Dermis microvascular lymphatic vessel endothelial cell (primary cell): ENCODE measurements around the gene SPATA2L. TPM values are rescaled to one million over a fixed set of nuclear protein-coding genes. Genes with fewer than 3 reads are reported as not detected.
"Not testable (repeated sequence)": the region's sequence is repeated elsewhere in the genome, so short reads cannot be mapped to it uniquely, and the experiment has no call there.

Experiments
- DNase-seq, 2 donors: peaks; one replicate each; pipeline versions ENCODE4 v3.0.0 to v3.0.0-alpha.2; 2010; ENCODE audit warnings: low read depth in 2 of 2
- total RNA-seq: library from RNA; depleted of rRNA; stranded (reverse); fragments of >200 nt; gene quantifications from 2 replicates; pipeline ENCODE4 v1.2.1, GENCODE V29; 2014

SPATA2L gene
- total RNA-seq, 1 donor from 2014 or later: 10.0 TPM

DNA sequence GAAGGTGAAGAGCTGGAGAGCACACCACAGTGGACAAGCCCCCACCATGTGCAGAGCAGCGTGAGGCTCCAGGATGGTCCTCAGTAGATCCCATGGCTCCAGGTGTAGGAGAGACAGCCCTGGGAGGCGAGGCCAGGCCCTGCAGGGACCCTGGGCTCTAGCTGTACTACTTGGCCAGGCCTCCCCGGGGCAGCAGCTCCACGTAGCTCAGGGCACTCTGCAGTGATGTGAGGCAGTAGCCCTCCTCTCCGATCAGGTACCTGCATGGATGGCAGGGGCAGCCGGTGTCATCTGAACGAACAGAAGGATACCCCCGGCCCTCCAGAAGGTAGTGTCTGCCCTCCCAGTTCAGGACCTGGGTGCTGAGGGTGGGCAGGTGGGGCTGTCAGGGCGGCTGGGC is 6.2 kb upstream of the SPATA2L start:
- DNase-seq: no peak

- DNase-seq: no peak
Measured at GRCh38 chr16:89706518-89707260, 5.2 kb upstream of the SPATA2L start.

GRCh38 chr16:89705006-89705405 is 3.5 kb upstream of the SPATA2L start:
- DNase-seq: no peak

DNA sequence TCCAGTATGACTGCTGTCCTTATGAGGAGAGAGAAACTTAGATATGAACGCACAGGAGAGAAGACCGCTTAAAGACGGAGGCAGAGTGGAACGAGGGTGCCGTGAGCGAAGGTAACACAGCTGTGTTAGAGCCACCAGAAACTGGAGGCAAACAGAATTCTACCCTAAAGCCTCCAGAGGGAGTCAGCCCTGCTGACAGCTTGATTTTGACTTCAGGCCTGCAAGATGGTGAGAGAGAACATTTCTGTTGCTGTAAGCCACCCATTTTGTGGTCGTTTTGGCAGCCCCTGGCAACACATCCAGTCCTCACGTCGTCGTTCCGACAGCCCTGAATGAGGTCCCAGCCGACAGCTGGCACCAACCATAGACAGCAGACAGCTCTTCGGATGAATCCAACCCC is 2.8 kb upstream of the SPATA2L start:
- DNase-seq: no peak

DNA sequence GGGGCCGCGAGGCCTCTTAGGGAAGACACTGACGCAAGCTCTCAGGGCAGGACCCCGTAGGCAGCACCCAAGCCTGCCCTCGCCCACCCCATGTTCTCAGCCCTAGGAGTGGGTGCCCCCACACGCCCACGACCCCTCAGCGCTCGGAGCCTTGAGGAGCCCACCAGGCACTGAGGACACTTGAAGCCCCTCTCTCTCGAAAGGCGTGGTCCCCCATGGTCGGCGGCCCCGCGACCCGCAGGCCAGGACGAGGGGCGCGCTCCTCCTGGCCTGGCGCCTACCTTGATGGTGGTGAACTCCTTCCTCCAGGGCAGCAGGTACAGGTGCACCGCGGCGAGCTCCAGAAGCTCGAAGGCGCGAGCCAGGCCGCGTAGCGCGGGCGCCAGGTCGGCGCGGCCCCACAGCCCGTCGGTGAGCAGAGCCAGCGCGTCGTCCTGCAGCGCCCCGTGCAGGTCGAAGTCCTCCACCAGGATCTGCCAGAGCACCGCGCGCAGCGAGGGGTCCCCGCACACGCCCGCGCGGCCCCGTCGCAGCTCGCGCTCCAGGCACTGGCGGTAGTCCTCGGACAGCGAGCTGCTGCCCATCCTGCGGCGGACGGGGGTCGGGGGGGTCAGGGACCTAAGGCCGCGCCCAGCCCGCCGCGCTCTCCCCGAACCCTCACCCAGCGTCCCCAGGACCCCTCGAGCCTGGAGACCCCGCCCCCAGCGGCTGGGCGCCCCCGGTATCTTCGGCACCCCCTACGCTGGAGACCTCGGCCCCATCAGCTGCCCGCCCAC is 668 bp downstream of the SPATA2L start:
- DNase-seq: peak in 1 of 2 donors; percentile 66

- peak; percentile 95 to 98 for DNase-seq
Measured at GRCh38 chr16:89700100-89700648, 1.3 kb downstream of the SPATA2L start.

GRCh38 chr16:89699629-89700099 is 1.8 kb downstream of the SPATA2L start:
- not testable (repeated sequence) for DNase-seq

DNA sequence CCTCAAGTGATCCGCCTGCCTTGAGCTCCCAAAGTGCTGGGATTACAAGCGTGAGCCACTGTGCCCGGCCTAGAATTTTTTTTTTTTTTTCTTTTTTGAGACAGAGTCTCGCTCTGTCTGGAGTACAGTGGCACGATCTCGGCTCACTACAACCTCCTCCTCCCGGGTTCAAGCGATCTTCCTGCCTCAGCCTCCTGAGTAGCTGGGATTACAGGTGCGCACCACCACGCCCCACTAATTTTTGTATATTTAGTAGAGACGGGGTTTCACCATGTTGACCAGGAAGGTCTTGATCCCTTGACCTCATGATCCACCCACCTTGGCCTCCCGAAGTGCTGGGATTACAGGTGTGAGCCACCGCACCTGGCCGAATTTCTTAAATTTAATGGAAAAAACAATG is 2.8 kb downstream of the SPATA2L start:
- DNase-seq: not testable (repeated sequence)

- DNase-seq: no peak
Measured at GRCh38 chr16:89697616-89698331, 3.7 kb downstream of the SPATA2L start.

DNA sequence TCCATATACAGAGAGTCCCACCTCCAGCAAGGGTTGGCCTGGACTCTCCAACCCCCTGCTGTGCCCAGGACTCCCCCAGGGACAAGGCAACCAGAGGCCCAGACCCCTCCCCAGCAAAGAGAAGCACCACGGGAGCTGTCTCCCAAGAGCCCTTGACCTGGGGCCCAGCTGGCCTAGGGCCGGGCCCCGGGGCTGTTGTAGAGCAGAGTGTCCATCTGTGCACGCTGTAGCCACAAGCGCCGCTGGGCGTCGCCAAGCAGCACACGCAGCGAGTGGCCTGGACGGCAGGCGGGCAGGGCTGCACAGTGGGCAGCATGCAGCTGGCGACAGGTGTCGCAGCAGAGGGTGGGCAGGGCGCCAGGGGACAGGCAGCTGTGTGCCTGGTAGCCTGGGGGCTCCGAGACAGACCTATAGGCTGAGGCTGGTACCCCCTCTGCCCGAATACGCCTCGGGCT is 4.3 kb downstream of the SPATA2L start:
- no peak for DNase-seq

DNA sequence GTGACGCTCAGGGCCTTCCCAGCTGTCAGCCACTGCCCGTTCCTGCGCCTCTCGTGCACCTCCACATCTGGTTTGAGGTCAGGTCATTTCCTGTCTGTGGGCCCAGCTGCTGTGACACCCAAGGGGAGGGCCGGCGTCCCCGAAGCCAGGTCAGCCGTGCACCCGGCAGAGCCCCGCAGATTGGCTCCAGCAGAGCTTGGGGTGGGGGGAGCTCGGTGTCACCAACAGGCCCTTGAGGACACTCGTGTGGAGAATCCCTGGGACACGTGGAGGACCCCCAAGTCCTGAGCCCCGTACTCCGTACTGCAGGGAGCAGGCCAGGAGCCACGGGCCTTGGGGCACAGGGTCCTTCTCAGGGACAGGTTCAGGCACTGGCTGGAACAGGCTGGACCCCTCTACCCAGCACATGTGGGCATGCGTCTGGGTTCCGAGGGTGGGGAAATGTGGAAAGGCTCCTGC is 4.8 kb downstream of the SPATA2L start:
- no peak for DNase-seq

DNA sequence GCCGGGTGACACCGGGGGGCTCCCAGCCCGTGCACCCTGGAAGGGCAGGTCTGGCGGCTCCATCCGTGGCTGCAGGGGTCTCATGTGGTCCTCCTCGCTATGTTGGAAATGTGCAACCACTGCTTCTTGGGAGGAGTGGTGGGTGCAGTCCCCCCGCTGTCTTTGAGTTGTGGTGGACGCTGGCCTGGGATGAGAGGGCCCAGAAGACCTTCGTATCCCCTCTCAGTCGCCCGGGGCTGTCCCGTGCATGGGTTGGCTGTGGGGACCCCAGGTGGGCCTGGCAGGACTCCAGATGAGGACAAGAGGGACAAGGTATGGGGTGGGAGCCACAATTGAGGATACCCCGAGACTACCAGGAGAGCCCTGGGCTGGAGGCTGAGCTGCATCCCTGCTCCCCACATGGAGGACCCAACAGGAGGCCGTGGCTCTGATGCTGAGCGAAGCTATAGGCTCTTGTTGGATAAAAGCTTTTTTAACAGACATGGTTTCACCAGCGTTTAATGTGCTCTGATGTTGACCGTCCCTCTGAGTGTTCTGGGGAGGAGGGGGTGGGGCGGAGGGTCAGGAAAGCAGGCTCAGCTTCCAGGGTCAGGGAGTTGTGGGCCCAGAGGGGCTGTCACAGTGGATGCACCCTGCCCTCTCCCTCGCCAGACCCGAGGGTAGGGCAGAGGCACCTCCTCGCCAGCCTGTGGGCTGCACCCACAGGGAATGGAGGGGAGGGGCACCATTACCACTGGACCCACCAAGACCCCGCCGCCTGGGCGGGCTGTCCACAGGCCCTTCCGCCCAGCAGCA is 5.4 kb downstream of the SPATA2L start:
- DNase-seq: no peak

DNA sequence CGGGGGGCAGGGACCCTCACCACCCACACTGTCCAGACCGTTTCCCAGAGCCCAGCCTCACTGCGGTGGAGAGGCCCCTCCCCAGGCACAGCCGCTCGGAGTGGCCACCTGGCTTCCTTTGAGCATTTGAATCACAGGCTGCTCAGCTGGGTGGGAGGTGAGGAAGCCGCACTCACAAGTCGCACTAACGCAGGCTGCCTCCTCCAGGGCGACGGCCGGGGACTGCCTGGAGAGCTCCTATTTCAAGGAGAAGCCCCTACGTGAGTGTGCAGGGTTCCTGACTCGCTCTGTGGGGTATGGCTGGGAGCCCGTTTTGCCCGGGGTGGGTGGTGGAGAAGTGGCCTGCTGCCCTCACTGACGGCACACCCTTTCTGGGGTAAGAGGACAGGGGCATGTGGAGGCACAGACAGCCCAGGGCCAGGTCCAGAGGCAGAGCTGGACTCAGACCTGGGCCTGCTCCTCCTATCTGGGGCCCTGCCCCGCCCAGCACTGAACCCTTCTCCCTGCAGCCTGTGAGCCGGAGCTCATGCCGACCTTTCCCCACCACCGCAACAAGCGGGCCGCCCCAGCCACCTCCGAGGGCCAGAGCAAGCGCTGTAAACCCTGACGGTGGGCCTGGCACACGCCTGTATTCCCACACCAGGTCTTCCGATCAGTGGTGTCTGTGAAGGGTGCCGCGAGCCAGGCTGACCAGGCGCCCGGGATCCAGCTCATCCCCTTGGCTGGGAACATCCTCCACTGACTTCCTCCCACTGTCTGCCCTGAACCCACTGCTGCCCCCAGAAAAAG is 6.2 kb downstream of the SPATA2L start:
- no peak for DNase-seq

- DNase-seq: not testable (repeated sequence)
Measured at GRCh38 chr16:89694784-89695085, 6.8 kb downstream of the SPATA2L start.

GRCh38 chr16:89693931-89694783 is 7.3 kb downstream of the SPATA2L start:
- DNase-seq: no peak

DNA sequence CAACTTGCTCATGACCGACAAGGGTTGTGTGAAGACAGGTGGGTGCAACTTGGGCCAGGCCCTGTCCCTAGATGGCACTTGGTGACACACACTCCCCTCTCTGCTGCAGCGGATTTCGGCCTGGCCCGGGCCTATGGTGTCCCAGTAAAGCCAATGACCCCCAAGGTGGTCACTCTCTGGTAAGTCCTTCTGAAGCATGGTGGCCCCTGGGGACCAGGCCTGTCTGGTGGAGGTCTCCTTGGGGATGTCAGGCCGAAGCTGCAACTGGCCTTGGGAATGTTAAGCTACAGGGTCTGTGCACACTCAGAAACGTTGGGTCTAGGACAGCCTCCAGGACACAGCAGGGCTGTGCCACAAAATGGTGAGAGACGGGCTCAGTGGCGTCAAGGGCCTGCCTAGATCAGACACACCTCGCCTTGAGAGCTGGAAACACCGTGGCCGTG is 8.2 kb downstream of the SPATA2L start:
- DNase-seq: no peak

GRCh38 chr16:89691986-89692569 is 9.4 kb downstream of the SPATA2L start:
- DNase-seq: no peak

DNA sequence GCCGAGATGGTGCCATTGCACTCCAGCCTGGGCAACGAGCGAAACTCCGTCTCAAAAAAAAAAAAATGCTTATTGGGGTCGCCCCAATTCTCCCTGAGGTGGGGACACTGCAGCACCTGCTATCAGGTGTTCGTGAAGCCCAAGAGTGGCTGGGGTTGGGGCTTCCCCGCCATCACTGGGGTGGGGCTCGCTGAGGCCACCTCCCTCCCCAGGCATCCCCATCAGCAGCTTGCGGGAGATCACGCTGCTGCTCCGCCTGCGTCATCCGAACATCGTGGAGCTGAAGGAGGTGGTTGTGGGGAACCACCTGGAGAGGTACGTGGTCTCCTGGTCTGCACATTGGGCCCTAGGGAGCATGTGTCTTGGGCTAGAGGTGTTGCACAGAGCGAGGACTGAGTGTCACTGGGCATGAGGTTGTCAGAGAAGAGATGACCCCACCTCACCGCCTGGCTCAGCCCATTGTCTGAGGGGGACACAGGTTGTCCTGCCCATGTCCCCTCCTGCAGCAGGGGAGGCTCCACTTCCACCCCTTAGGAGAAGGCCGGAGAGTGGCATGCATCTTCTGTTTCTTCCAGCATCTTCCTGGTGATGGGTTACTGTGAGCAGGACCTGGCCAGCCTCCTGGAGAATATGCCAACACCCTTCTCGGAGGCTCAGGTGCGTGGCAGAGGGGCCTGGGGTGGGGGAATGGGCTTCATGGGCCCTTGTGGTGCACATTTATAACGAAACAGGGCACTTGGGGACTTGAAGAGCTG is 10.1 kb downstream of the SPATA2L start:
- DNase-seq: no peak
